ENCODE data around the gene ADAP1. TPM values are rescaled to one million over a fixed set of nuclear protein-coding genes. Genes with fewer than 3 reads are reported as not detected.

The ADAP1 gene
- polyA plus RNA-seq, 1 donor, result 3.2 TPM

DNA sequence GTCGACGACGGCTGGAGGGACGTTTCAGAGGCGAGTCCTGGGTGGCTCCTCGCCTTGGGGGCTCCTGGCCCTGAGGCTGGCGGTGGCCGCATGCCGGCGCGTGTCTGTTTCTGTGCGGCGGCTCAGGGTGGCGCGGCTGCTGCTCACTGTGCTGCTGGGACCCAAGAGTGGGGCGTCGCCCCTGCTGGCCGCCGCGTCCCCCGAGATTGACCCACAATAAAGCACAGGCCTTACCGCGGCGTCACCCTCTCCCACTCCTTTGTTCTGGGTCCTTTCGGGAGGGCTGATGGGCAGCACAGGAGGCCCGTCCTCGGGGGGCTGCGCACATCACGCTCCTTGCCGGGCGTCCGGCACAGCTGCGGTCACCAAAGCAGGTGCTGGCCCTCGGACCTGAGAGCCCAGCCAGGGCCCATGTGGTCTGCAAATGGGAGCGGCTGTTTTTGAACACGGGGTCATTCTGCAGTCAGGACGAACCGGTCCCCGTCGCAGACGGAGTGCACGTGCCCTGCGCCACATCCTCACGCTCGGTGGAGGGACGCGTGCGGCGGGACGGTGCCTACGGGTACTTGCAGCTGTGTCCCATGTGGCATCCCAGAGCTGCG, 58.9 kb downstream of the ADAP1 start:
- no peak for DNase-seq (ENCODE audit: low read depth)

DNA sequence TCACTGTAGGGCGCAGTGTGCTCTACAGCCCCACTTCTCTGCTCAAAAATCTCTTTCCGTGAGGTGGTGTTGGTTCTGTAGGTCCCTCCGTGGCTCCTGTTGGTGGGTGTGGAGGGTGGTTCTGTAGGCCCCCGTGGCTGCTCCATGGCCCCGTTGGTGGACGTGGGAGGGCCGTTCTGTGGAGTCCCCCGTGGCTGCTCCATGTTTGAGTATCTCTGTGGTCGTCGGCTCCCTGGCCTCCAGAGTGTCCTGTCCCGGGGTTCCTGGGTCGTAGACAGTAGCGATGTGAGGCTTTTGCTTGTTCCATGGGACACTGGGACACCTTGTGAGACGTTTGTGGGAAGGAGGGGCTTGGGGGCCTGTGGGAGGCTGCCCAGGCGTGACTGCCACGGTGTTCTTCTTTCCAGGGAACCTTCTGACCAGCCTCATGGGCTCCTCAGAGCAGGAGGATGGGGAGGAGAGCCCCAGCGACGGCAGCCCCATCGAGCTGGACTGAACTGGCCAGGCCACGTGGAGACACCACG, 59.5 kb downstream of the ADAP1 start:
- no peak for DNase-seq (ENCODE audit: low read depth)

DNA sequence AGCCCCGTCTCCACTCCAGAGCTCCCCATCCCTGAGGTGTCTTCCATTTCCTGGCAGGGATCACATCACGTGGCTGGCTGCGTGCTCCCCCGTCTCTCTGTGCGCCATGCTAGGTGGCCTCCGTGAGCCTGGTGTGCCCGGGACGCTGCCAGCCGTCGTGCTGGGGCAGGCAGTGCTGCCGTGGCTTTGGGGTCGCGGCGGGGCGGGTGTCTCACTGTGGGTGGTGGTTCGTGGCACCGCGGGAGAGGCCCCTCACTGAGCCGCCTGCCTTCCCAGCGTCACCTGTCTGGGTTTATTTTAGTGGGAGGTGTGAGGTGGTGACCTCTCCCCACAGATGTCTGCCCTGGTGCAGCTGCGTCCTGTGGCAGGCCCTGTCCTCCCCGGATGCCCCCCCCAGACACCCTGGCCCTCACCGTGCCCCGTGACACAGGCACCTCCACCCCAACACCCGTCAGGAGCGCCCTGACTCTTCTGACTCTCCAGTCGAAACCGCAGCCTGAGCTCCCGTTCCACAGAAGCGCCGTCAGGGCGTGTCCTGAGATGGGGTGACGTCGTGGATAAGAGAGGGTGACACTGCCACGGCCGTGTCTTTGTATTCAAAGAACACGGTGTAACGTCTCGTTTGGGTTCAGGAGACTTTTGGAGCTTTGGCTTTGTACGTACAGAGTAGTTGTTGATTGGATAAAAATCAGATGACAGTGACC, 60.2 kb downstream of the ADAP1 start:
- DNase-seq (ENCODE audit: low read depth), result no peak

DNA sequence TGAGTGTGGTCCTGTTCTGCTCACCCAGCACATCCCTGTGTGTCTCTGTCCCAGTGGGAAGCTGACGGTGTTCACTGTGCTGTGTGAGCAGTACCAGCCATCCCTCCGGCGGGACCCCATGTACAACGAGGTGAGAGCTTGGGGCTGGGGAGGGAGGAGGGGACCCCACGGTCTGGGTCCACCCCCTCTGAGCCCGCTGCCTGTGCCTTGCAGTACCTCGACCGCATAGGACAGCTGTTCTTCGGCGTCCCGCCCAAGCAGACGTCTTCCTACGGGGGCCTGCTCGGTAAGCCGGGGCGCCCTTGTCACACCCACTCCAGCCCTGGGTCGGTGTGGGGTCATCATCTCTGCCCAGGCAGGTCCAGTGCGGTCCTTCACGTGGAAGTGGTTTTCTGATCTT, 60.8 kb downstream of the ADAP1 start:
- no peak for DNase-seq (ENCODE audit: low read depth)

DNA sequence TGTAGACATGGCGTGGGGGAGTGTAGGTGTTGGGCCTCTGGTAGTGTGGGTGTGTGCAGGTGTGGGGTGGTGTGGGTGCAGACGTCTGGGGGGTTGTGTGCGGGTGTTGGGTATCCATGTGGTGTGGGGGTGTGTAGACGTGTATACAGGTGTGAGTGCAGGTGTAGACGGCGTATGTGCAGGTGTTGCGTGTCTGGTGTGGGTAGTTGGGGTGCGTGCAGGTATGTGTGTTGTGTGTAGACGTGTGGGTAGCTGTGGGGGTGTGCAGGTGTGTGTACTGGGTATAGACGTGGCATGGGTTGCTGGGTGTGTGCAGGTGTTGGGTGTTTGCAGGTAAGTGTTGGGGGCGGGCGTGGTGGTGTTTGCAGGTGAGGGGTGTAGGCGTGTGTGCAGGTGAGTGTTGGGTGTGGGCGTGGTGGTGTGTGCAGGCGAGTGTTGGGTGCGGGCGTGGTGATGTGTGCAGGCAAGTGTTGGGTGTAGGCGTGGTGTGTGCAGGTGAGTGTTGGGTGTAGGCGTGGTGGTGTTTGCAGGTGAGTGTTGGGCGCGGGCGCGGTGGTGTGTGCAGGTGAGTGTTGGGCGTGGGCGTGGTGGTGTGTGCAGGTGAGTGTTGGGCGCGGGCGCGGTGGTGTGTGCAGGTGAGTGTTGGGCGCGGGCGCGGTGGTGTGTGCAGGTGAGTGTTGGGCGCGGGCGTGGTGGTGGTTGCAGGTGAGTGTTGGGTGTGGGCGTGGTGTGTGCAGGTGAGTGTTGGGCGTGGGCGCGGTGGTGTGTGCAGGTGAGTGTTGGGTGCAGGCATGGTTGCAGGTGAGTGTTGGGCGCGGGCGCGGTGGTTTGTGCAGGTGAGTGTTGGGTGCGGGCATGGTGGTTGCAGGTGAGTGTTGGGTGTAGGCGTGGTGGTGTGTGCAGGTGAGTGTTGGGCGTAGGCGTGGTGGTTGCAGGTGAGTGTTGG, 61.6 kb downstream of the ADAP1 start:
- no peak for DNase-seq (ENCODE audit: low read depth)

DNA sequence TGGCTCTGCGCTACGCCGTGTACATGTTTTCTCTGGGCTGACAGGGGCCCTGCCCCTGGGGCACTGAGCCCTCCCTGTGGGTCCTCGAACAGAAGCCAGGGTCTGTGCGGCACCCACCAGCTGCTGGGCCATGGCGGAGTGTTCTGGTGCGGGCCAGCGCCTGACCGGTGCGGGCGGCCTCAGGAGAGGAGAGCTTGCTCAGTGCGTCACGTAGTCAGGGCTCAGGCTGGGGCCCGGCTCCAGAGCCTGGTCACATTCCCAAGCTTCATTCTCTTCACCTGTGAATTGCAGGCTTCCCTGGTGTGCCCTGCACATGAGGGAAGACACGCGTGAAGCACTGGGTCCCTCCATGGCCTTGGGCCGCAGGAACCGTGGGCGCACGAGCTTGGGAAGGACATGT, 62.7 kb downstream of the ADAP1 start:
- DNase-seq (ENCODE audit: low read depth), result no peak

DNA sequence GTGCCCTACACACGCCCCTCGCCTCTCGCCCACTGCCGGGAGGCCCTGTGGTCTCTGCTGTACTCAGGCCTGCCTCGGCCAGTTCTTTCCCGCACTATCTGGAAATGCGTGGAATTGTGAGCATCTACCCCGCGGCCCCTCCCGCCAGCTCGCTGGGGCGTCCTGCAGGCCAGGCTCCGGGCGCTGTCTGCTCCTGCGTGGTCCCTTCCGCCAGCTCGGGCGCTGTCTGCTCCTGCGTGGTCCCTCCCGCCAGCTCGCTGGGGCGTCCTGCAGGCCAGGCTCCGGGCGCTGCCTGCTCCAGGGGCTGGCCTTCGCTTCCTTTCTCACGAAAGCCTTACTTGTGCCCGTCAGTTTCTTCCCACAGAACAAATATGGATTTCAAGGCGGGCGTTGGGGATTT, 63.2 kb downstream of the ADAP1 start:
- no peak for DNase-seq (ENCODE audit: low read depth)

DNA sequence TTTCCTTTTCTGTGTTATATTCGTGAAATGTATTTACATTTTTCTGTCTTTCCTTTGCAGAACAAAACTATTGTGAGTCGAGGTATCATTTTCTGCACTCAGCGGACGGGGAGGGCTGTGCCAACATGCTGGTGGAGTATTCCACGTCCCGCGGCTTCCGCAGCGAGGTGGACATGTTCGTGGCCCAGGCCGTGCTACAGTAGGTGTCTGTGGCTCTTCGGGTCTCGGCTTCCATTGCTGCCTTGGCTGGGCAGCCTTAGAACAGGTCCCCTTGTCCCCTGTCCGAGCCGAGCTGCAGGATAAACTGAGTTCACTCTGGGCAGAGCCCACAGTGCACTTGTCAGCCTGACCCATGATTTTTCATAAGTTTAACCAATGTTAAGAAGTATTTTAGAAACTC, 63.6 kb downstream of the ADAP1 start:
- no peak for DNase-seq (ENCODE audit: low read depth)

DNA sequence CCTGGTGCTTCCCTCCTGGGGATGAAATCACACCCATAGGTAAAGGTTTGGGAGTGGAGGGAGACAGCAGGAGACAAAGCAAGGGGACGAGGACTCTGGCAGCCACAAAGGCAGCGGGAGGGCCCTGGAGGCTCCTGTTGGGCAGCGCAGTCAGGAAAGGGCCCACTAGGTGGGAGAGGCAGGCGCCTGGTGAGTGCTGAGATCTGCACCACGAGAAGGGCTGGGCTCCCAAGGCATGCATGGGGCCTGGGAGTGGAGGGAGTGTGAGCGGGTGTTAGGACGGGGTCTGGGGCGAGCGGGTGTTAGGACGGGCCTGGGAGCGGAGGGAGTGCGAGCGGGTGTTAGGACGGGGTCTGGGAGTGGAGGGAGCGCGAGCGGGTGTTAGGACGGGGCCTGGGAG, 65.1 kb downstream of the ADAP1 start:
- DNase-seq (ENCODE audit: low read depth), result no peak

DNA sequence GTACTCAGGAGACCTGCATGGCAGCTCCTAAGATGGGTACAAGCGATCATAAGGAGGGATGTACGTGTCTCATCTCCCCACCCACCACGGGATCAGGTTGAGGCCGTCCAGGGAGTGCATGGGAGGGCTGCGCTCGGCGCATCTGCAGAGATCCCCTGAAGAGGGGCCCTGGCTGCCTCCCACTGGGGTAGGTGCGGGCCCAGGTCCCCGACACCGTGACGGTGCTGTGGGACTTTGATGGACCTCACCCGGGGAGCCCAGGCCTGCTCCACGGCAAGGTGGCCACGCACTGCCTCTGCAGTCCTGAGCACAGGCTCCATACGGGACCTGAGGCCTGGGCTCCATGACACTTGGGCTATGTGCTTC, 65.5 kb downstream of the ADAP1 start:
- no peak for DNase-seq (ENCODE audit: low read depth)

DNA sequence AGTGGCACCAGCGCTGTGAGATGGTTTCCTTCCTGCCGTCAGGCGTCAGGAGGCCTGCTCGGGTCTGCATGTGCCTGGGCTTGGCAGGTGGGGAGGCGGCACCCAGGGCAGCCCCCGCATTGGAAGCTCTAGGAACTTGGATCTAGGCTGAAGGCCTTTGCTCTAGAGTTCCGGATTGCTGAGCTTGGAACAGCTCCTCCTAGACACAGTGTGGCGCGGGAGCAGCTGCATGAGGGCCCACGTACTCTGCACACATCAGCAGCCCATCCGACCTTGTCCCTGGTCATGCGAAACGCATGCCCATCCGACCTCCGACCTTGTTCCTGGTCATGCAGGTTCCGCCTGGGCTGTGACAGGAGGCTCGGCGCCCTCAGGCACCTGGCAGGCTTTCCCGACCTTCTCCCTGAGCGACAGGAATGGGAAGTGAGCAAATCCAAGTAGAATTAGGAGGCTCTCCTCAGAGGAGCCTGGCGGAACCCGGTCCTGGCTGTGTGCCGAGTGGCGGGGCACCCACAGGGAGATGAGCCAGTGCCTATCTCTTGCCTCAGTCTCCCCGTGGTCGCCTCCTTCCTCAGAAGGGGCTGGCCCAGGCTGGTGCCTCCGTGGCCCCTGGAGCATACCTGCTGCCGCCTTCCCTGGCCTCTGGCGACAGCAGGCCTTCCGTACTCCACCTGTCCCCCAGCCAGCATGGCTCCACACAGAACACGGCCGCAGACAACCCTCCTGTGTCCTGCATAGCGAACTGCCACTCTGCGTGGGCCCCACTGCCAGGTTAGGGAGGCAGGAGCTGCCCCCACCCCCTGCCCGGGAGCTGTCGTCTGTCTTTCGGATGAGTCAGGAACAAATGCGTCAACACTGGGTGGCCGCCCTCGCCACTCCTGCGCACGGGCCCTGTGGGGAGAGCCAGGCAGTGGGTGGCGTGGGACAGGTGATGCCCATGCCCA, 66.1 kb downstream of the ADAP1 start:
- no peak for DNase-seq (ENCODE audit: low read depth)

DNA sequence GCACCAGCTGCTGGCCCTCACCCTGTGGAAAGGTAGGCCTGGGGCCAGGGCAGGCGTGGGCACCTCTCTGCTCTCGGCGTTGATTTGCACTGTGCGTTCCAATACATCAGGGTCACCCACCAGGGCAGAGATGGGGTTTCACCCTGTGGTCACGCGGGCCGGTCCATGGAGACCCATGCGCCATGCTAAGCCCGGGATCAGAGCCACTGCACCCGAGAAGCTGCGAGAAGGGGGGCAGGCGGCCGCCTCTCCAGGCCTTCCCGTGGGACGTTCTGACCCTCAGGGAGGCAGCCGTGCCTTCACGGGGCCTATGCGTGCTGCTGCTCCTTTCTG, 67.0 kb downstream of the ADAP1 start:
- no peak for DNase-seq (ENCODE audit: low read depth)

DNA sequence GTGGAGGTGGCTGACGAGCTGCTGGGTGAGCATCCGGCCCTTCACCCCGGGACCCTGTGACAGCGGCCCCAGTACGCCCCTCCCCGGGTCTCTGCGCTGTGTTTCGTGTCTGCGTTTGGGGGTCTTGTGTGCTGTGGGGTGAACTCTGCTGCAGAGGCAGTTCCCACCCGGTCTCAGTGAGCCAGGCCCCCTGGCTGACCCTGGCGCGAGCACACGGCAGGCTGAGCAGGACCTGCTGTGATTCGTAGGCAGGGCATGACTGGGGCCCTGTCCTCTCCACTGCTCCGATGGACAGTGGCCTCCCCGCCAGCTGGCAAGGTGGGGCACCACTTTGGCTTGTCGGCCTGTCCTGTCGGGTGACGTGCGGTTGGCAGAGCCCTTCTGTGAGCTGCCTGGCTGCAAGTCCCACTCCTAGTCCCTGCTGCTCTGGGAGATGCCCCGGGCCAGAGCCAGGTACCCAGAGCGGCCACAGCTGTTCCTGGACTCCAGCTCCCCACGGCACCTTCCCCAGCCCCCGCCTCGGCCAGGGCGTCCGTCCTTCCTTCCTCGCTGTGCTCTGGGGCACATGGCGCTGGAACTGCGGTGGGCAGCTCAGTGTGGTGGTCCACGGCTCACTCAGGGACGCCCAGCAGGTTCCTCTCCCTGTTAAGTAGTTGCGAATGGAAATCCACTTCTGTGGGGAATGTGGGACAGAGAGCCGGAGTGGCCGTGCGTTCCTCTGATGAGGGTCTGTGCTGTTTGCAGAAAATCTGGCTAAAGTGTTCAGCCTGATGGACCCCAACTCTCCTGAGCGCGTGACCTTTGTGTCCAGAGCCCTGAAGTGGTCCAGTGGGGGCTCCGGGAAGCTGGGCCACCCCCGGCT, 67.6 kb downstream of the ADAP1 start:
- no peak for DNase-seq (ENCODE audit: low read depth)

DNA sequence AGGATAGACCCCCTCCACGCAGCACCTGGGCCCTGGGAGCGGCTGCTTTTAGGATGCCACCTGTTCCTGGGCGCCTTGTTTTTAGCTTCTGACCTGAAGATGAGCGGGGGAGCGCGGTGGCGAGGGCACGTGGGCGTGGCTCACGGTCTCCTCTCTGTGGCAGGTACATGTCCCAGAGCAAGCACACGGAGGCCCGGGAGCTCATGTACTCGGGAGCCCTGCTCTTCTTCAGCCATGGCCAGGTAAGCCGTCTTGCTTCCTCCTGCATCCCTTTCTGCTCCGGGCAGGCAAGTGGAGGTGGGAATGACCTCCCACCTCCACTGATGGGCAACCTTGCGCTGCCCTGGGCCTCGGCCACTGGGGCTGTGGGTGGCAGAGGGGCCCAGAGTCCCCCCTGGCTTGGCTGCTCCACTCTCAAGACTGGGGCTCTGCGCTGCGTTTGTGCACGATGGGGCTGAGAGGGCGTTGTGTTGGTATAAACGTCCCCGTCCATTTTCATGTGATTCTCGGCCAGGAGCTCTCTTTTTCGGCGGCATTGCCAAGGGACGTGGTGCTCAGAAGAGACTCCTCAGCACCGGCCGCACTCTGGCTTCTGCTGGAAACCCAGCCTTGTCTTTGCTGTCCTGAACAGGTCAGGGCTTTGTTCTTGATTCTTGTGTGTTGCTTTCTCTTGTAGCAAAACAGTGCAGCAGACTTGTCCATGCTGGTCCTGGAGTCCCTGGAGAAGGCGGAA, 68.4 kb downstream of the ADAP1 start:
- no peak for DNase-seq (ENCODE audit: low read depth)

DNA sequence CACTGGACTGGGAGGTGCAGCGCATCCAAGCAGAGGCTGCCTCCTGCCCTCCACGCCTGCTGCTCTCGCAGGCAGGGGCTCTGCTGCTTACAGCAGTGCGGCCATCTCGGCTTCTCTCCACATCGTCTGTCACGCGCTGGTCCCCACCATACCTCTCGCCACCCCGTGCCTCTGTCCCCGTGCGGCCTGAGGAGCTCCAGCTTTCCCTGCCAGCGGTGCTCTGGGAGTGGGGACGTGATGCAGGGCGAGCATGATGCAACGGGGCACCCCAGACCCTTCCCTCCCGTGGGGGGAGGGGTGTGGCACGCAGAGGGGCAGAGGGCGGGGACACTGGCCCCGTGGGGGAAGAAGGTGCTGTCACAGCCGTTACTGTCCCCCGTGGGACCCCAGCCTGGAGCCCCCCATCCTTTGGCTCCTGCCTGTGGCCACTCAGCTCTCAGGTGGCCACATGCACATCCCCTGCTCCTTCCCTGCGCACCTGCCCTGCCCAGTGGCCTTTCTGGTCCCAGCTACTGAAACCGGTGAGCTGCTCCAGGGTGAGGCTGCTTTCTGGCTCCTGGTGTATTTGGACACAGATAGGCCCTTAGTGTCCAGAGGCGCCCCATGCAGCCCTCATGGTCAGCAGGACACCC, 69.1 kb downstream of the ADAP1 start:
- DNase-seq (ENCODE audit: low read depth), result no peak

DNA sequence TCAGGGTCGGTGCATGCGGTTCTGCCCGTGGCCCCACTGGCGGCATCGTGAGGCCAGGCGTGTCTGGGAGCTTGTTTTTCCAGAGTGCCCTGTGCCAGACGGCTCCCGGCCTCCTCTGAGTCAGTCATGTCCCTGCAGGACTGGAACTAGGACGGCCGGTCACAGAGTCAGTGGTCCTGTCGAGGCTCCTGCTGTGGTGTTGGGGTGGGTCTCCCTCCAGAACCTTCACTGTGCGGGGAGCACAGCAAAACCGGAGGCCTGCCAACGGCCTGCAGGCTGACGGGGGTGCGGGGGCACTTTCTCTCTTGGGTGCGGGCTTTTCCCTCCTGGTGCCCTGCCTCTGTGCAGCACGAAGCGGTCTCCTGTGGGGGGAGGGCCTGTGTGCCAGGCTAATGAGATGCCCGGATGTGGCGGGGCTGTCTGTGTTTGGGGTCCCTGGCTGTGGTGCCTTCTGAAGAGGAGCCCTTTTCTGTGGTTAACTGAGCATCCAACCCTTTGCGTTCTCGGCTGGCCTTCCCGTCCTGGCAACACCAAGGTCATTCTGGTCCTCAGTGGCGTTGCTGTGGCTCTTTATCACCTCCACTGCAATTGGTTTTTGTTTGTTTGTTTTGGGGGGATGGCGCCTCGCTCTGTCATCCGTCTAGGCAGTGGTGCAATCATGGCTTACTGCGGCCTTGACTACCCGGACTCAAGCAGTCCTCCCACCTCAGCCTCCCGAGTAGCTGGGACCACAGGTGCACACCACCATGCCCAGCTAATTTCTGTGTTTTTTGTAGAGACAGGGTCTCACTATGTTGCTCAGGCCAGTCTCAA, 70.1 kb downstream of the ADAP1 start:
- no peak for DNase-seq (ENCODE audit: low read depth)

DNA sequence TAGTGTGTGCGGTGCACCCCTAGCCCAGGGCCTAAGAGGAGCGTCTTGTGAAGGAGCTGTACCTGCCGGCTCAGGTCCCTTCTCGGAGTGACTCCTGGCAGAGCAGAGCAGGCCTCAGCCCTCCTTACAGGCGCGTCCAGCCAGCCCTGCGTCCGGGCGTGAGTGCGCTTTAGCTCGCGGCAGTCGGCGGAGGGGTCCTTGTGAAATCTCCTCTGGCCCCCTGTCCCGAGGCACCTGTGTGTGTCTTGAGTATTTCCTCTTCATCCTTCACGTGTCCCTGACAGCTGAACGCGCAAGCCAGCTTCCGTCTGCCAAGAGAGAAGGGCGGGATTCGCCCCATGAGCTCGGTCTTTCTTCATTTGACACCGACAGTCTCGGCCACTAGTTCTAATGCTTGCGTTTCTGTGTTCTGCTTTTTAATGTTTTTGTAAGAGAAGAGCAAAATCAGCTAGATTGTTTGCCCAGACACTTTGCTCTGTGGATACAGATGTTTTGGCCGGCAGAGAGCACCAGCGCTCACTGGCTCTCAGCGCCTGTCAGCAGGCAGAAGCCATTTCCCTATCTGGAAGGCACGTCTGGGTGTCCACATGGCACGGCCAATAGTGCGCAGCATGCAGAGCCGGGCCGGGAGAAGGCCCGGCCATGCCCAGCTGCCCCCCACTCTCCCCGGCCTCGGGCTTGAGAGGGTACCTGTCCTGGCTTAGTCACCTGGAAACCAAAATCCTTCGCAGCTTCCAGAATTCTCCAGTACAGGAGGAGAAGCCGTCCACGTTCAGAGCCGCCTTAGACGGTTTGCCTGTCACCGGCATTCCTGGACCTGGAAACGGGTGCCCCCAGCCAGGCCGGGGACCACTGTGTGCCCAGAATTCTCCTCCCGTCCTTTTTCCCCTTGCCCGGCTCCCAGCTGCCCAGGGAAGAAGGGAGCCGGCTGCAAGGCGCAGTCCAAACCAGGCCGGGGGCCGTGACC, 71.1 kb downstream of the ADAP1 start:
- no peak for DNase-seq (ENCODE audit: low read depth)
